SK-N-MC (cell line): ENCODE results near the gene MBOAT2.

Source experiments
- EZH2 ChIP-seq: fragments of 200-600 bp; sonication (generic); IDR thresholded peaks from one replicate; pipeline ENCODE4 v1.6.1; 2017; ENCODE audit warnings: antibody characterized with exemption
- FOXP2 ChIP-seq: optimal IDR thresholded peaks from 2 replicates; pipeline ENCODE3; 2011; ENCODE audit warnings: mild to moderate bottlenecking, moderate library complexity; ENCODE audit not compliant: insufficient read depth; ENCODE audit errors: extremely low read length, control extremely low read depth
- POLR2AphosphoS5 ChIP-seq: IDR thresholded peaks from 2 replicates; pipeline ENCODE4 v1.6.1; 2012; ENCODE audit warnings: mild to moderate bottlenecking, low read depth, low read length, borderline replicate concordance

DNA sequence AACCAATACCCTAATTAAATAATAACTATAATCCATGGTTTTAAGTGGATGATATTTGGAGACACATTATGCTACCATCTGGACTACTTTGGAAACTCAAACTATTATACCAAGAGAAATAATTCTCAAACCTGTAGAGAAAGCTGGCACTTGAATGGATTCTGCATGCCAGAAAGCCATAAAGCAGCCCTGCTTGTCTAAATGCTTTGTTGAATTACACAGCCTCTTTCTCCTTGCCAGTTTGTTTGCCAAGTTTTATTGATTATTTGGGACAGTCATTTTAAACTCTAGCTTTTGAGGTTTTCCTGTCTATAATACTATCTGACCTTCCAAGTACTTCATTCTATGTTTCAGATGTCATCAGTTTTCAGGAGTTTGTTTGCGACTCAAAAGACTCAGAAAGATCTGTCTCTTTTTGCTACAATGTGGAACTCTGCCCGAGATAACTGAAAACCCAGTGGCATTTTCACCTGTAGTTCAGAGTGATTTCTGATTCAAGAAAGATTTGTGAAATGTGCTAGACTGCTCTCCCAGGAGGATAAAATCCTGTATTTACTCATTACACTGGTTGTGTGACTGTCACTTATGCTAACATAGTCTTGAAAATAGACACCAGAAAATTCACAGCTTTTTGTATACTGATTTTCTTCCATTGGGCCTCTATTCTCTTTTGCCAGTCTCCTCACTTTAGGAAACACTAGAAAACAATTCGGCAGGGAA is 29.2 kb upstream of the MBOAT2 start:
- TF ChIP-seq EZH2, result no peak
- TF ChIP-seq POLR2AphosphoS5, result no peak
- TF ChIP-seq FOXP2, result no peak
